HG03378 (cell line): ENCODE results near the gene PRODH.
"Not testable (repeated sequence)": the region's sequence is repeated elsewhere in the genome, so short reads cannot be mapped to it uniquely, and the experiment has no call there.

Source experiments
- ATAC-seq: cut with Tn5 transposase; IDR thresholded peaks from one replicate; pipeline ENCODE4 v1.9.1; 2021; ENCODE audit warnings: mild to moderate bottlenecking, moderate library complexity; ENCODE audit not compliant: unreplicated experiment

PRODH gene

DNA sequence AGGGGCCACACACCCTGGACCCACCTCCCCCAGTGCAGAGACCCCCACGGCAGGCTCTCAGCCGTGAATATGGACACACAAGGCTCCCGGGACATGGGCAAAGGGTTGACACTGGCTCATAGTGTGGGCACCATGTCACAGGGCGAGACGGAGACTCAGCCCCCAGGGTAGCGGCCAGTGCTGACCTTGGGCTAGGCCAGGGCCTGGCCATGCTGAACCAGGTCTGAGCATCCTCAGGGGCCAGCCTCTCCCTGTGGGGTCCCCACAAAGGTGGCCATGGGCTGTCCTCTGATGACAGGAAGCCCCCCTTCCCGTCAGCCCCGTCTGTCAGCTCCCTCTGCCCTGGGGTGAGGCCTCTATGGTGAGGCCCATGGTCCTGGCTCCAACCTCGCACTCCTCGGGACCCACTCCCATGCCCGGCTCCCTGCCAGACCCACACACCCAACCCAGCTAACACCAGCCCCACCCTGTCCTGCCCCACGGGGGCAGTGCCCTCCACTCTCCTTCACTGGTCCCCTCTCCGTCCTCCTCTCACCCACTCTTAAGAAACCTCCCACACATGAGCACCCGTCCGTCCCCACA, 19.0 kb upstream of the PRODH start:
- ATAC-seq: no peak

DNA sequence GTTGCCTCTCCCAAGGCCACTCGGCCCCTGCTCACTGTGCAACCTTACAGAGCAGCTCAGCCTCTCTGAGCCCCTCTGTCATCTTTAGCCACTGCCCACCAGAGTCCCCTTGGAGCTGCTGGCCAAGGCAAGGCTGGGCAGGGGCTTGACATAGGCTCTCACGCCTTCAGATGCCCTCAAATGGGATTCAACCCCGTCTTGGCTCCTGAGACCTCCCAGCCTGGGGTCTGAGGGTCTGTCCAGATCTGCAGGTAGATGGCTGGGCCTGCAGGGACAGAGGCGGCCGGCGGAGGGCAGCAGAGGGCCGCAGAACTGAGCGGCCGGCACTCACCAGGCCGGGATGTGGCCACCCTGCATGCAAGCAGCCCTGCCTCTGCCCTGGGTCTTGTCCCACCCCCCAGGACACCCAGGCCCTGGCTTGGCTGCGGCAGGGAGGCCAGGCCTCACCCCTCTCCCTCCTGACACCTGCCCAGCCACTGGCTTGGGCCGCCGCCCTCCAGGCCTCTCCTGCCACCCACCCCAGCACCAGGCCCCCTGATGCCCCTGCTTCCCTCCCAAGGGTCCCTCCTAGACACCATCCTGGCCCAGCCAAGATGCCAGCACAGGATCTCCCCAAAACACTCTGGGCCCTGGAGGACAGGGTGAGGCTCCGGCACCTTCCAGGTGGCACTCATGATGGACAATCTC, 18.4 kb upstream of the PRODH start:
- not testable (repeated sequence) for ATAC-seq

DNA sequence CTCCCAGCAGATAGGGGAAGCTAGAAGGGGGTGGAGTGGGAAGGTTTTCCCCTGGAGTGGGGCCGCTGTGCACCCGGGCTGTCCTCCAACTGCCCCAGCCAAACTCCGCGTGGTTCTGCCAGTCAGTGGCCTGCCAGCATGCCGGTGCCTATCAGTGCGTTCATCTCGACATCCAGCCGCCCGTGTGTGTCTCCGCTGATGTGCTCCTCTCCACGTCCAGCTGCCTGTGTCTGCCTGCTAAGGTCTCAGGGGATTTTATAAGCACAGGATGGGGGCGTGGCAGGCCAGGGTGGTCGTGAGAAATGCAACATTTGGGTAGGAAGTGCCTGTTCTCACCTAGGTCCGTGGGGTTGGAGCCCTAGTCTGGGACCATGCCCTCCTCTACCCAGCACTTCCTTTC, 17.0 kb upstream of the PRODH start:
- not testable (repeated sequence) for ATAC-seq

DNA sequence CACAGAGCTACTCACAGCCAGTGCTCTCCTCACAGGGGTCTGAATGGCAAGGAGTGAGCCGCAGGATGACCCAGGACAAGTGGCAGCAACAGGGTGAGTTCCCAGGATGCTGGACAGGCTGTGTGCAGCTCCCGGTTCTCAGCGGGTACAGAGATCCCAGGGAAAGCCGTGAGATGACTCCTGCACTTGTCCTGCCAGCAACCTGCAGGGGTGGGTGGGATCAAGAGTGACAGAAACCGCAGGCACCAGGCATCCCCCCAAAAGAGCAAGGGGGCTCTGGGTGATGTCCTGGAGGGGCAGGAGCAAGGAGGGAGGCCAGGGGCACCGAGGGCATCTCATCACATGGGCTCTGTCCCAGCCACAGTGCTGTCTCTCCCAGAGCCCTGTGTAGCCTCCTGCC, 15.9 kb upstream of the PRODH start:
- no peak for ATAC-seq

DNA sequence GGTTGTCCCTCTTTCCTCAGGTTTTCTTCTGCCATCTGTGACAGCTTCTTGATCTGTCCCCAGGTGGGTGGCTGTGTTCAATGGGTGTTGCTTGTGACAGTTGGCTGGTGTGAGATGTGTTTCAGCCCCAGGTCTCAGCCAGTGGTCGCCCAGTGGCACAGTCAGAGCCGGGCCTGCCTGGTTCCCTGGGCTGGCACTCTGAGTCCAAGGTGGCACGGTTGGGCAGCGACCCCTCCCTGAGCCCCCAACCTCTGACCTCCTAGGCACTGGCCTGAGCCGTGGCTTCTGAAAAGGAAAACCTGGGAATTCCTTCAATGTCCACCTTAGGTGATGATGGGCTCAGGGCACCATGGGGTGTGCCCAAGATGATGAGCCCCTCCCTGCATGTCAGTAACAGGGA, 14.0 kb upstream of the PRODH start:
- ATAC-seq: no peak

DNA sequence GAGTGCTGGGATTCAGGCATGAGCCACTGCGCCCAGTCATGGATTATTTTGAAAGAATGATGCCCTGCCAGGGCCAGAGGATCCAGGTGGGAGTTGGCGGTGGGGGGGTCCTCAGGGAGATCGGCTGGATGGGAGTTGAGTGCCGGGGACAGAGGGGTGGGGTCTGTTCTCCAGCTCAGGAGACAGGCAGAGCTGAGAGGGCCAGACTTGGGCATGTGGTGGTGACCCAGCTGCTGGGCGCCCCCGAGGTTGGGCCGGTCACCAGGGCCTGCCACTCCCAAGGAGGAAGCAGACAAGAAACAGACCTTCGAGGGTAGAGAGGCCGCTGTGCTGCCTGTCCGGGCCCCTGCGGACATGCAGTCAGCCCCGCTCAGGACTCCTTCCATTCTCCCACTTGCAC, 11.8 kb upstream of the PRODH start:
- ATAC-seq: no peak

DNA sequence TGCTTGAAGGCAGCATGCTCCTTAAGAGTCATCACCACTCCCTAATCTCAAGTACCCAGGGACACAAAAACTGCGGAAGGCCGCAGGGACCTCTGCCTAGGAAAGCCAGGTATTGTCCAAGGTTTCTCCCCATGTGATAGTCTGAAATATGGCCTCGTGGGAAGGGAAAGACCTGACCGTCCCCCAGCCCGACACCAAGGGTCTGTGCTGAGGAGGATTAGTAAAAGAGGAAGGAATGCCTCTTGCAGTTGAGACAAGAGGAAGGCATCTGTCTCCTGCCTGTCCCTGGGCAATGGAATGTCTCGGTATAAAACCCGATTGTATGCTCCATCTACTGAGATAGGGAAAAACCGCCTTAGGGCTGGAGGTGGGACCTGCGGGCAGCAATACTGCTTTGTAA, 11.0 kb upstream of the PRODH start:
- not testable (repeated sequence) for ATAC-seq

DNA sequence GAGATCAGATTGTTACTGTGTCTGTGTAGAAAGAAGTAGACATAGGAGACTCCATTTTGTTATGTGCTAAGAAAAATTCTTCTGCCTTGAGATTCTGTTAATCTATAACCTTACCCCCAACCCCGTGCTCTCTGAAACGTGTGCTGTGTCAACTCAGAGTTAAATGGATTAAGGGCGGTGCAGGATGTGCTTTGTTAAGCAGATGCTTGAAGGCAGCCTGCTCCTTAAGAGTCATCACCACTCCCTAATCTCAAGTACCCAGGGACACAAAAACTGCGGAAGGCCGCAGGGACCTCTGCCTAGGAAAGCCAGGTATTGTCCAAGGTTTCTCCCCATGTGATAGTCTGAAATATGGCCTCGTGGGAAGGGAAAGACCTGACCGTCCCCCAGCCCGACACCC, 2.6 kb upstream of the PRODH start:
- not testable (repeated sequence) for ATAC-seq

DNA sequence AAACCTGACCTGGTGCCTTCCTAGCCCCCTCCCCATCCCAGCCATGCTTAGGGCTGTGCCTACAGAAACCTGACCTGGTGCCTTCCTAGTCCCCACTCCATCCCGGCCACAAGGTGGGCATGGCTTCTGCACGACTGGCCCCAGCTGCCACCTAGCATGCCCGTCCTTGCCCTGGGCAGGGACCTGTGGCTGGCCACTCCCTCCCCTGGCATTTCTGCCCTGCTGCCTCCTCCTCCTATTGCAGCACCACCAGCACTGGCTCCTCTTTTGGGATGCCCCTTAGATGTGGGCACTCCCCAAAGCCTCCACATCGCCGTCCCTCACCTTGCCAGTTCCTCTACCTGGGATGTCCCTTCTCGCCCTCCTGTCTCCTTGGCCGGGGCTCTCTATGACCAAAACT, 1.4 kb downstream of the PRODH start:
- ATAC-seq: not testable (repeated sequence)

DNA sequence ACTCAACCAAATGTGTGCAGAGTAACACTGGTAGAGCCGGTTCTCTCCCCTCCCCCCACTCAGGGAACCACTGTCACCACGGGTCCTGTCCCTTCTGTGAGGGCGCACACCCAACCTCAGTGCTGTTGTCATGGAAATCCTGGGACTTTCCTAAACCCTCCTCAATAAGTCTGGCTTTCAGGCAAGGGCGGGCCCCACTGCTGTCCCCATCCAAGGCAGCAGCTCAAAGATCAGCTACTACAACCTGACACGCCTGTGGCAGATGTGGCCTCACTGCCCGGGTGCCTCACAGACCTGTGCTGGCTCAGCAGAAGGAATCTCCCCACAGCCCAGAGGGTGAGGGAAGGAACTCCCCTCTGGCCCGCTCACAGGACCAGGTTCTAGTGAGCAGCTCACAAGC, 2.2 kb downstream of the PRODH start:
- no peak for ATAC-seq

DNA sequence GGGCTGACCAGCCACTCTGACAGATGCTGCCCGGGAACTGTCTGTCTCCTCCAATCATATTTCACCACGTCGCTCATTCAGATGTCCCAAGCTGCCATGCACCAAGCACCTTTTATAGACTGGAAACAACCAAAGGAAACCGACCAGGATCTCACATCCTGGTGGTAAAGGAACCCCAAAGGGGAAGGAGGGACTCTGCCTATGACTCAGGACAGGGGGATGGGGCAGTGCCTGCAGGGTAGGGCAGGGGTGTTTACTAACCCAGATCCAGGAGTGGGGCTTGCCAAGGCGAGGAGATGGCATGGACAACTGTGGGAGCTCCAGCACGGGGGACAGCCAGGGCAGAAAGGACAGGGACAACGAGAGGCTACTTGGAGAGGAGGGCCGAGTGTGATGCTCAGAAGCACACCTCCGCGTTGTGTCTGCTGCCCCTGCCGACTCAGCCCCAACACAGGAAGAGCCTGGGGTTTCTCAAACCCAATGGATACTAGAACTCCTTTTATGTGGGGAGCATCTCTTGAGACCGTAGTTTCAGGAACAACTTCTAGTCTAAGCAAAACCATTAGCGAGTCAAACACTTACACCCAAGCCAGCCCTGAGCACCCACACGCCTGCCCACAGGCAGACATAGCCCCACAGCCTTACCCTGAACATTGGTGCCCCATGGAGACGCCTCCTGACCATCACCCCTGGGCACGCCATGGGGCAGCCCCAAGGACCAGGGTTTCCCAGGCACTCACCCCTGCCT, 4.0 kb downstream of the PRODH start:
- ATAC-seq: no peak

DNA sequence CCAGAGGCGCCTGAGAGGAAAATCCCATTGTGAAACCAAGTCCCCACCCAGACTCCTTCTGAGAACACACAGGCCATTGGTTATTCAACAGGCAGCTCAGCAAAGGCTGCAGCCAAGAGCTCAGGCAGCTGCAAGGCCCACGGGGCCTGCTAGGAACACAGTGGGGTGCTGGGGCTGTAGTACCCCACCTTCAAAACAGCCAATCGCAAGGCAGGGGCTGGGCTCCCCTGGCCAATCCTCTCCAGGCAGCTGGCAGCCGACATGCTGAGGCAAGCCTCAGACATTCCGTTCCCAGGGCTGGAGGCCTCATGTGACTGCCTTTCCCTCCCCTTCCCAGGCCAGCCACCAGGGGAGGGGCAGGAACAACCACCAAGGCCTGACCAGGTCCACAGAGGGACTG, 6.6 kb downstream of the PRODH start:
- no peak for ATAC-seq

DNA sequence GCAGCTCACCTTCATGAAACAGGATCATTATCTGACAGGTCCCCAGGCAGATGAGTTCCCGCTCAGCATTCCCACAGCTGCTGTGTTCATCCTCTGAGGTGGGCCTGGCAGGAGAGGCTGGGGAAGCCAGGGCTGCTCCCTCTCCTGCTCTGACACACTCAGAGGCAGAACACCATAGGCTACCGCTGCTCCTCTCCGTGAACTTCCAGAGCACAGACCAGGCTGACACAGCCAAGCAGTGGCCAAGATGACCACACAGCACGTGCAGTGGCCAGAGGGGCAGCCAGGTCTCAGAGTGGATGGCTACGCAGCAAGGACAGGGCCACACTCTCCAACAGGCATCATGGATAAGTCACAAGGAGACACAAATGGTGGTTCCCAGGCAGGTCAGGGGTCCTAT, 8.5 kb downstream of the PRODH start:
- no peak for ATAC-seq

DNA sequence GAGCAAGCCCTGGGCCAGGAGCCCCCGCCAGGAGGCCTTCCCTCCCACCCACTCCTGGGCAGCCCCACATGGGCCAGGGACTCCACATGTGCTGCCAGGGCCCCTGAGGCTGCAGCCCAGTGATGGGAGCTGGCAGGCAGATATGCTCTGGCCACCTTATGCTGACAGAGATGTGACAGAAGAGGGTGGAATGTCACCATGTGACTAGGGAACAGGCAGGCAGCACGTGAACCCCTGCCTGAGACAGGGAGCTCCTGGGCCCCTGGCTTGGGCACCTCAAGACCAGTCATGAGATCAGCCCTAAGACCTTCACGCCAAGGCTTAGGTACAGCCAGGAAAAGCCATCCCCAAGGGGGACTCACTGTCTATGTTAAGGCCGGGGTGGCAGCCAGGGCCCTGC, 9.1 kb downstream of the PRODH start:
- ATAC-seq: no peak

DNA sequence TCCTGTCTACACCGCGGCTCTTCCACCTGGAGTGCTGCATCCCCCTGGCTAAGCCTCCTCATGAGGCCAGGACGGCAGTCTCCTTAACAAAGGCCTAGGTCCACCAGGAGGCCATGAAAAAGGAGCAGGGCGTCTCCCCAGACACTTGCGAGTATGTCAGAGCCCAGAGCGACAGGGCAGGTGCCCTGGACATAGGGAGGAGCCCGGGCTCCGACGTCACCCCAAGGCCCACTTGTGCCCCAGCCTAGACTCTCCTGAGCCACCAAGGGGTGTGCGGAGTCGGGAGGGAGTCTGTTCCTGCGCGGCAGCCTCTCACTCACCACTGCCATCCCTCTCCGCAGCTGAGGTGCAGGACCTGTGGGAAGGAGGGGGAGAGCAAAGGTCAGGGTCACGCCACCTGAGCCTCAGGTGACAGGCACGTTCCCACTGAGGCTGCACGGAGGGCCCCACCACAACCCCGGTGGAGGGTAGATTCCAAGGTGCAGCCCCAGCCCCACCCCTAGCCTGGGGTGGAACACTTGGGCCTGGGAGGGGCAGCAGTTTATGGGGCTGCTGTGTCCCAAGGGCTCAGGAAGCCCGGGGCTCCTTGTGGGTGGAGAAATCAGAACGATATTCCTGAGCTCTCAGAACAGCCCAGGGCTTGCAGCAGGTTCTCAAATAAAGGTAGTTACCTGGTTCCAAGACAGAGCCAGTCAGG, 10.6 kb downstream of the PRODH start:
- ATAC-seq: no peak

DNA sequence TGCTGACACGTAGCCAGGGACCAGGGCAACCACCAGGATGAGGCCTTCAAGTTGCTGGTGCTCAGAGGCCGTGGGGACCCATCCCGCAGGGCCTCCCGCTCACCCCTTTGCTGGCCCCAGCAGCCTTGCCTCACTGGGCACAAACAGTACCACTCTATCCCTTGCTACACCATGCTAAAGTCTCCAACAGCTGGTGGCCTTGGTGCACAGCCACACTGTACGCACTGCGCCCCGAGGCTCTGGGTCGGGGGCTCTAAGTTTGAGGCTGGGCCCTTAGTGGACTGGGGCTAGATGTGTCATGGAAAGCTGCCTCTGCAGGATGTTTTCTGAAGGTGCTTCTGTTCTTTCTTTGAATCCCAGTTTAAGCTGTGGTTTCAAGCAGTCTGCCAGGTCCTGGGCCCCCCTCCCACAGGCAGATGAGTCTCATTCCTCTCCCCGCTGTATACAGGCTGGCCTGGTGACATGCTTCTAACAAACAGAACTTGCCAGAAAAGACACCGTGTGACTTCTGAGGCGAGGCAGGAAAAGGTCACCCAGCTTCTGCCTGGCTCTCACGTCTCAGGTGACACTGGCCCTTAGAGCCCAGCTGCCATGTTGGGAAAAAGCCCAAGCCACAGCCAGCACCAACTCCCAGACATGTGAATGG, 15.7 kb downstream of the PRODH start:
- not testable (repeated sequence) for ATAC-seq

DNA sequence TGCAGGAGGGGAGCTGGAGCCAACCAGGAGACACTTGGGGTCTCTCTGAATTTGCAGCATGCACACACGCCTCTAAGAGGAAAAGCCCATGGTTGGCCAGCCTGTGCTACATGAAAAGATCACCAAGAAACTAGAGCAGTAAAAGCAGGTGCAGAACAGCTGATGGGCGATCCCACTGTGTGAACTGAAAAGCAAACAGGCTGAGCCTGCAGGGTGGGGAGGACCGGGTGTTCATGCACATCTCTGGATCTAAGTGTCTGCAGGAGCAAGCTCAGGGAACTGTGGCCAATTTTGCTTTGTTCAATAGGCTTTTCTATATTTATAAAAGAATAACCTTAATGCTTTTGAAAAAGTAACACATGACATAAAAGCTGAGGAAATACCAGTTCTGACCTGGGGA, 18.3 kb downstream of the PRODH start:
- ATAC-seq: not testable (repeated sequence)

DNA sequence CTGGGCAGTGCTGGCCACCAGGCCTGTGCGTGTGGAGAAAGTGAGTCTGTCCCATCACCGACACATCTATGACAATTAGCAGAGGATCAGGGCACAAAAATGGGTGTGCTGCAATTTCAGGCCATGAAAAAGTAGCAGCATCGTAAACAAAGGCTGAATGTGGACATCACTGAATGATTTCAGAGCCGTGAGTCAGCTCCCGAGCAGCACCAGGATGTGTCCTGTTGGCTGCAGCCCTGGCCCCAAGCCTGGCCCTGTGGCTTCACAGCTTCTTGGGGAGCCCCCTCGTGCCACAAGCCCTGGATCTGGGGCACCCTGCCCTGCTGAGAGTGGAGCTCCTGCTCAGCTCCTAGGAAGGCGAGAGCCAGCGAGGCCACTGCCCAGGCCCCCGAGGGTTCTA, 20.5 kb downstream of the PRODH start:
- not testable (repeated sequence) for ATAC-seq

DNA sequence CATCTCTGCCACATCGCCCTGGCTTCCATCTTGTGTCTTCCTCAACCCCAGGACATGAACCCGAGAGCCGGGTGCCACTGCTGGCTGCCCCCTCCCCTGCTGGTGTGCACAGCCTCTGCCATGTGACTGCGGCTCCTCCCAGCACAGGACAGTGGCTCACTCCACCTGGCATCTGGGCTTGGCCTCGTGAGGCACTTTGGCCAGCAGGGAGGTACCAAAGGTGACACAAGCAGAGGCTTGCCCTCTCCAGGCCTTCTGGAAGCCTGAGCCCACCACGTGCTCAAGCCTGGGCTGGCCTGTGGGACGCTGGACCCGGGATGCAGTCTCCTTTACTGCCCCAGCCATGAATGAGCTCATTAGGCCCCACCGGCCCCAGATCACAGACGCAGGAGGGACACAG, 21.5 kb downstream of the PRODH start:
- ATAC-seq: not testable (repeated sequence)

DNA sequence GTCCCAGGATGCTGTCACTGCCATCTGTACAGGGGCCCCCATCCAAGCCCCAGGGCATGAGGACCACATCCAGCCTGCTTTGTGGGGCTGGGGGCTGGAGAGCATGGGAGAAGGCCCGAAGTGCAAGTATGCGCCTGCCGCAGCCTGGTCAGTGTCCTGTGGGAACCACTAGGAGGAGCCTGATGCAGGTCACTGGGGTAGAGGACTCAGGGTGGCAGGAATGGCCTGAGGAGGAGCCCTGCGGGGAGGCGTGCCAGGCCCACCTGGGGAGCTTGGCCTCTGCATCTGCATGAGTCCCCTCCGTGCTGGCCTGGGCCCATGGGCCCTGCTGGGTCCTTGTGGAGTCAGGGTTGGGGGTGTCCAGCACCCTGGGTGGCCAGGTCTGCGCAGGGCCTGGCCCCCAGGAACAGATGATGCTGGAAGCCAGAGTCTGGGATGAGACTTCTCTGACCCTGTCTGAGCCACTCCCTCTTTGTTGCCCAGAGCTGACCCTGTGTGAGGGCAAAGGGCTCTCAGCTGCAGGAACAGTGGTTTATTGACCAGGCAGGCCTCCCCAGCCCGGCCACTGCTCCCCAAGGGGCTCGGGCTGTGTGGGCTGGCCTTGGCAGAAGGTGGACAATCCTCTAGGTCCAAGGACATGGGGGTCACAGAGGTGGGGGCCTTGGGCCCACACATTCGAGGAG, 23.7 kb downstream of the PRODH start:
- ATAC-seq: not testable (repeated sequence)

DNA sequence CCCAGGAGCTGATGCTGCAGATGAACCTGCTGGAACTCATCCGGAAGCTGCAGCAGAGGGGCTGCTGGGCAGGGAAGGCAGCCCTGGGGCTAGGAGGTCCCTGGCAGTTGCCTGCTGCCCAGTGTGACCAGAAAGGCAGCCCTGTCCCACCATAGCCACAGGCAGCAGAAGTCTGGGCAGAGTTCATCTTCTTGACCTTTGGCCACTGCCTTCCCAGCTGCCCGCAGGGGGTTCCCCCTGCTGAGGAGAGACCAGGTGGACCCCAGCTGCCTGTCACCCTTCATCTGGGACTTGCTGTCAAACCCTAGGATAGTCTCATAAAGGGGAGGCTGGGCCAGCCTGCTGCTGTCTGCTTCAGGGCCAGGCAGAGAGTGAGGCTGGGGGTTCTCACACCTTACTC, 24.6 kb downstream of the PRODH start:
- ATAC-seq: not testable (repeated sequence)
